ENCODE data around the gene CCR1.

The CCR1 gene

DNA sequence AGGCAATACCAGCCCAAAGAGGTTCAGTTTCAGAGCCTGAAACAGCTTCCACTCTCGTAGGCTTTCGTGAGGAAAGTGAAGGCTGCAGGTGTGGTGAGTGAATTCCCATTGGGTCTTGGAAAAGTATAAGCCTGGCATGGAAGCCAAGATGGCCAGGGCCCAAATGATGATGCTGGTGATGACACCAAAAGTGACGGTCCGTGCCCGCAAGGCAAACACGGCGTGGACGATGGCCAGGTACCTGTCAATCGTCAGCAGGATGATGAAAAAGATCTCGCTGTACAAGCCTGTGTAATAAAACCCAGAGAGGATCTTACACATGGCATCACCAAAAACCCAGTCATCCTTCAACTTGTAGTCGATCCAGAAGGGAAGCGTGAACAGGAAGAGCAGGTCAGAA is 4.4 kb downstream of the CCR1 start:
- DNase-seq (ENCODE audit: insufficient read length, low spot score) (no peak), FAIRE-seq (no peak)
- no peak for TF ChIP-seq POLR2A (IDR thresholded peaks at IDR 0.05; ENCODE audit: low read depth, low read length)

DNA sequence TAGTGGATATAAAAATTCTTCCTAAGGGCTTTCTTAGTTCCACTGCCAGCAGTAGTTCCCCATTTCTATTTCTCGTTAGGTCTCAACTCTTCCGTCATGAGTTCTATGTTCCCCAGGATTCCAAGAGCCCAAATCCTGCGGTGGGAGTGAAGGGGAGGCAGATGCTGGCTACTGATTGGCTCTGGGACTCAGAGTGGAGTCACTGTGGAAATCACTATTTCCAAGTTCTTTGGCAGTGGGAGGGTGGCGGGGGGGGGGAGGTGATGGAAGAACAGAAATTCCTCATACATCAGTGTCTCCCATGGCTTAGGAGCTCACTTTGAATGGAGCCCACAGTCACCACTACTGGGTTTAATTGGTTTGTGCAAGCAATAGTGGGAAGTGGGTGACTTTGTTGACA is 5.6 kb downstream of the CCR1 start:
- FAIRE-seq = no peak
- TF ChIP-seq POLR2A (IDR thresholded peaks at IDR 0.05; ENCODE audit: low read depth, low read length) = no peak
- no peak for DNase-seq (ENCODE audit: insufficient read length, low spot score)

DNA sequence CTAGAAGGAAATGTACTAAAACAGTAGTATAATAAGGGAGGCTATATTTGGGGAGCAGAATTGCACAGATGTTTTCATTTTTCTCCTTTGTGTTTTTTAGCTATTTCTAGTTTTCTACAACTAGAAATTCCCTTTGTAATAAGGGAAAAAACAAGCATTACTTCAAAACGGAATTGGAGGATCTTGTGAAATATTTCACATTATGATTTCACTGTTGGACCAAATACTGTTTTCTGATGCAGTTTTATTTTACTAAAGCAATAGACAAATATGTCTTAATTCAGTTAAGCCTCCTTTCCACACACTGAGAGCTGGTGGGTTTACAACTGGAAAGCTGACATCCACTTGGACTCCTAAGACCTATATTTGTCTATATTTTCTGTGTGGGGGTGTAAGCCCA is 7.3 kb downstream of the CCR1 start:
- DNase-seq (ENCODE audit: insufficient read length, low spot score) (no peak), FAIRE-seq (no peak)
- TF ChIP-seq POLR2A (IDR thresholded peaks at IDR 0.05; ENCODE audit: low read depth, low read length) = no peak

DNA sequence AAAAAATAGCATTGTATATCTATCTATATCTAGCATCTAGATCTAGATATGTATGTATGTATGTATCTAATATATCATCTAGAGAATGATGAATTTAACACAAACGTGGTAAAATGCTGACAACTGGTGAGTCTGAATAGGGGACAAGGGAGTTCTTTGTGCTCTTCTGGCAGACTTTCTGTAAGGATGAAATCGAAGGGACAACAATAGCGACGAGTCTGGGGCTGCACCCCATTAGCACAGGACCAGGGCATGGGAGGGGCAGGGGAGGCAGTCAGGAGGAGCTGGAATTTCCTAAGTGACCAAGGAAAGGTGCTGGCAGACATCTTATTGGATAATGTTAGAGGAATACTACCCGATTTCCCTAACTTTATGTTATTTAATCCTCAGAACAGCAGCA is 7.9 kb downstream of the CCR1 start:
- DNase-seq (ENCODE audit: insufficient read length, low spot score) (no peak), FAIRE-seq (no peak)
- no peak for TF ChIP-seq POLR2A (IDR thresholded peaks at IDR 0.05; ENCODE audit: low read depth, low read length)

DNA sequence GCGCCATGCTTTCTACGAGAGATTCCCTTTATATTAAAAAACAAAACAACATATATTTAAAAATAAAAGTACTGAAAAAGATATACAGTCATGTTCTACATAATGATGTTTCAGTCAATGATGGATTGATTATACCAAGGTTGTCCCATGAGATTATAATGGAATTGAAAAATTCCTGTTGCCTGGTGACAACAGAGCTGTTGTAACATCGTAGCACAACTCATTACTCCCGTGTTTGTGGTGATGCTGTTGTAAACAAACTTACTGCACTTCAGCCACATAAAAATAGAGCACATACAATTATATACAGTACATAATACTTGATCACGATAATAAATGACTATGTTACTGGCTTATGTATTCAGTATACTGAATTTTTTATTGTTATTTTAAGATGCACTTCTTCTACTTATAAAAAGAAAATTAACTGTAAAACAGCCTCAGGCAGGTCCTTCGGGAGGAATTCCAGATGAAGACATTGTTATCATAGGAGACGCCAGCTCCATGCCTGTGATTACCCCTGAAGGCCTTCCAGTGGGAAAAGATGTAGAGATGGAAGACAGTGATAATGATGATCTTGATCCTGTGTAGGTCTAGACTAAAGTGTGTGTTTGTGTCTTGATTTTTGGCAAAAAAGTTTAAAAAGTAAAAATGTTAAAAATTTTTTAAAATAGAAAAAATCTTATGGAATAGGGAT is 11.7 kb downstream of the CCR1 start:
- DNase-seq (ENCODE audit: insufficient read length, low spot score) (no peak), FAIRE-seq (no peak)
- no peak for TF ChIP-seq POLR2A (IDR thresholded peaks at IDR 0.05; ENCODE audit: low read depth, low read length)

DNA sequence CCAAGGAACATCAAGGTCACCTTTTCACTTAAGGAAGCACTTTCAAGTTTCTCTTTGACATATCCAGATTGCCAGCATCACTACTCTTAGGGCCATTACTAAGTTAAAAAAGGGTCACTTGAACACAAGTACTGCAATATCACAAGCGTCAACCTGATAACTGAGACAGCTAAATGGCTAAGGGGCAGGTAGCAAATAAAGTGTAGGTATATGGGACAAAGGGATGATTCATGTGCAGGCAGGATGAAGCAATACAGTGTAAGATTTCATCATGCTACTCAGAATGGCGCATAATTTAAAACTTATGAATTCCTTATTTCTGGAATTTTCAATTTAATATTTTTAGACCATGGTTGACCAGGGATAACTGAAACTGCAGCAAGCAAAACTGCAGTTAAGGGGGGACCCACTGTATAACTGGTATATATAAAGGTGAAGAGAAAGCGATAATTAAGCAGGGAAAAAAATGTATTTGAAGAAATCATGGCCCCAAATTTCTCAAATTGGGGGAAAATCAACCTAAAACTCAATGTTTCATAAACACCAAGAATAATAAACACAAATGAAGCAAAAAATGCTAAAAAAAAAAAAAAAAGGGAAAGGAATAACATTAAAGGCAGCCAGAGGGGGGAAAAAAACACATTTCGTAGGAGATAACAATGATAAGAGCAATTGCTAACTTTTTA is 13.1 kb downstream of the CCR1 start:
- DNase-seq (ENCODE audit: insufficient read length, low spot score) = no peak
- no peak for TF ChIP-seq POLR2A (IDR thresholded peaks at IDR 0.05; ENCODE audit: low read depth, low read length)
- no peak for FAIRE-seq

DNA sequence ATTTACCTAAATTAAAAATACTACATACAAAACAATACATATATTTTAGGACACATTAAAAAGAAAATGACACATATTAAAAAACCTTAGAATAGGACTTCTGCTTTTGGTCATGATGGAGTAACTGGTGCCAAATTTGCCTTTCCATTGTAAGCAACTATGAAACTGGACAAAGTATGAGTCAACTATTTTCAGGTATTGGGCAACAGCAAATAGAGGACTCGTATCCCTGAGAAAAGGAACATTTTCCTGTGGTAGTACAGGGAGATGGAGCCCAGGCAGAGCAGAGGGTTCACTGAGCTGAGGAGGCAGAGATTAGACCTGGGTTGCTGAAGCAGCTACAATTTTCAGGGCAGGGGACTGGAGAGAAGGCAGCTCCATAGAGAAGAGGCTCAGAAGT is 14.7 kb downstream of the CCR1 start:
- DNase-seq (ENCODE audit: insufficient read length, low spot score) (no peak), FAIRE-seq (no peak)
- no peak for TF ChIP-seq POLR2A (IDR thresholded peaks at IDR 0.05; ENCODE audit: low read depth, low read length)

DNA sequence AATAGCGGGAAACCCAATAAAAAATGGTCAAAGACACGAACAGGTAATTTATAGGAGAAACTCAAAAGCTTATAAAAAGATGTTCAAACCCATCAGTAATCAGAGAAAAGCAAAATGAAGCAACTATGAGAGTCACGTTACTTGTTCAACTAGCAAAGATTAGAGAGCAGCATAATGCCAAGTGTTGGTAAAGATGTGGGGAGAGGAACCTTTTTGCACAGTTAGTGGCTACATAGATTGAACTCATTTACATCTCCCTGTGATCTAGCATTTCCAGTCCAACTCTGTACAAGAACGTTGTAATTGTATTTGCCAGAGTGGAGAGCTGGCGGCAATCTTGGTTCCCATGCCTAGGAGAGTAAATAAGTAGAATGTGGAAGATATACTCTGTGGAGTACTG is 15.2 kb downstream of the CCR1 start:
- no peak for TF ChIP-seq POLR2A (IDR thresholded peaks at IDR 0.05; ENCODE audit: low read depth, low read length)
- DNase-seq (ENCODE audit: insufficient read length, low spot score) (no peak), FAIRE-seq (no peak)

DNA sequence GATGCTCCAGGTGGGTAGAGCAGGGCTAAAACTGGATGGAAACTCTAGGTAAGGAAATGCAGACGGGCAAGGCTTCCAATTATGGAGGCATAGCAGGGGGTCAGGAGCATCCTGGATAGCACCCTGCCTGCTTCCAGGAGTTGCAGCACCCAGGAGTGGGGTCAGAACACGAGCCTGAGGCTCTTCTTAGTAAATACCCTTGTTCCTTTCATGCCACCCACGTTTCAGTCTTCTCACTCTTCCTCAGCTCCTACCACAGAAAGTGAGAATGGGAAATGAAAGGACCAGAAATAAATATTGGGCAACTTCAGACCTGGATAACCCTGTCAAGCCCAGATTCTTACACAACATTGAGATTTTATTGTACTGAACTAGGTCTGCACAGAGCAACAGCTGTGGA is 16.4 kb downstream of the CCR1 start:
- no peak for TF ChIP-seq POLR2A (IDR thresholded peaks at IDR 0.05; ENCODE audit: low read depth, low read length)
- no peak for DNase-seq (ENCODE audit: insufficient read length, low spot score)
- FAIRE-seq = no peak

DNA sequence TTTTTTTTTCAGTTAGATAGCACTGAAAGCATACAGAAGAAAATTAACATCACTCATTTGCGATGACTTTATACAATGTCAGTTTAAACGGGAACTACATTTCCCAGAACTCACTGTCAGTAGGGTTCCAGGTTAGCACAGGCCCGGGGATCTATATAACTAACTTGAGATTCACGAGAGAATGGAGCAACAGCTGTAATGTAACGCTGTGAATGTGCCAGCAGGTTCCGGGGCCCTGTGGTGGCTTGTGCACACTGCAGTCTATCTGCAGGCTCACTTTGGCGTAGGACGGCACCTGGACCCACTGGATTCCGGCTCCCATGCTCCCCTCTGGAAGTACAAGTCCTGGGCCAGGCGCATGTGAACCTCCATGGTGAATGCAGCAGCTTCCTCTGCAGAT is 19.4 kb downstream of the CCR1 start:
- FAIRE-seq (no peak), DNase-seq (ENCODE audit: insufficient read length, low spot score) (no peak)
- TF ChIP-seq POLR2A (IDR thresholded peaks at IDR 0.05; ENCODE audit: low read depth, low read length) = no peak

DNA sequence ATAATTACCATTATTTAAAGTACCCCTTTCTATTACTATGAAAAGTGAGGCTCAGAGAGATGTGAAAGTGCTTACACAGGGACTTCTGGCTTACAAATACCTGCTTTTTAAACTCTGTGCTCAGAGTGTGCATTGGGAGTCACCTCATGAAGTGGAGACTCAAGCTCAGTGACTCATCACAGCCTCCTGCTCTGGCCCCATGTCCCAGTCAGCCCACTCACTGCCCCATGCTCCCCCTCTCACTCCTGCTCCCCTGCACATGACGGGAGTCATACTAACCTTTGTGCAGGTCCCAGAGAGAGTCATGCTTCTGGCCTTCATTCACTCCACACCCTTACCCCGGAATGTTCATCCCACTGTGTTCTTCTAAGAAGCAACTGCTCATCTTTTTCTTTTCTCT is 20.2 kb downstream of the CCR1 start:
- DNase-seq (ENCODE audit: insufficient read length, low spot score) = no peak
- TF ChIP-seq POLR2A (IDR thresholded peaks at IDR 0.05; ENCODE audit: low read depth, low read length) = no peak
- no peak for FAIRE-seq

DNA sequence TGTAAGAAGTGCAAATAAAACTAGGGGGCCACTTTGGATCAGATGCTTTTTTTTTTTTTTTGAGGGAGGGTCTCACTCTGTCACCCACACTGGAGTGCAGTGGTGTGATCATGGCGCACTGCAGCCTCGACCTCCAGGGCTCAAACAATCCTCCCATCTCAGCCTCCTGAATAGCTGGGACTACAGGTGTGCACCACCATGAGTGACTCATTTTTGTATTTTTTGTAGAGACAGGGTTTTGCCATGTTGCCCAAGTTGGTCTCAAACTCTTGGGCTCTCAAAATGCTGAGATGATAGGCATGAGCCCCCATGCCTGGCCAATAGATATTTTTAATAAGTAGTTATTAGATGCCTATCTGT is 20.8 kb downstream of the CCR1 start:
- no peak for TF ChIP-seq POLR2A (IDR thresholded peaks at IDR 0.05; ENCODE audit: low read depth, low read length)
- no peak for FAIRE-seq
- no peak for DNase-seq (ENCODE audit: insufficient read length, low spot score)

DNA sequence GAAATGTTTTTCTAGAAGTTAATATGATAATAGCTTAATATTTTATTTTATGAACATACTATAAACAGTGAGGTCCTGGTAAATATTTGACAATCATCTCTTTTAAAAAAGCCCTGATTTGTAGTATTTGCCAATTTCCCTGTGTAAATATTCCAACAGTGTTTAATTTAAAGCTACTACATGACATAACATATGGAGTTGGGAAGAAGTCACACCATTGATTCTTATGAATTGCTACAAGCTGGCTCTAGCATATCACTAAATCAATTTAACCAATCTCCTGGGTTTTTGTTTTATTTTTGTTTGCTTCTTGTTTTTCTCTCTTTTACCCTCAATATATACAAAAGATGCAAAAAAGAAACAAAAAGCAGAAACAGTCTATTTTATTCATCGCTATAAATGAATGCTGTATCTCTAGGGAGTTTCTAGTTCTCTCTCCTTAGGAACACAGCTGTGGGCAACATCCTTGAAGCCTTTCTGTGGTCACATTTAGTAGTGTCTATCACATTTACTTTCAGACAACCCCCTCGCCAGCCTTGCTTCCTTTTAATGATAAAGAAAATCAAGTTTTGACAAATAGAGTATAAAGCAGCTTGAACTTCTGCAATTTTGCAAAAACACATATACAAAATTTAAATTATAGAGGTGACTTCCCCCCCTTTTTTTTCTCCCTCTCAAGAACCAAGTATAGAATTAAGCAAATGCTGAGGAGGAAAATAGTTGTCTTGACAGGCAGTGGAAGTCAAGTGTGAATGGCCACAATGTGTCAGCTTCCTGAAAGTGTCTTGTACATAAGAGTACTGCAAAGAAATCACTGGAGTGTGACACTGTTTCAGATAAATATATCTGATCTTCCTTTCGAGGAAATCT is 21.4 kb downstream of the CCR1 start:
- DNase-seq (ENCODE audit: insufficient read length, low spot score) = no peak
- no peak for TF ChIP-seq POLR2A (IDR thresholded peaks at IDR 0.05; ENCODE audit: low read depth, low read length)
- no peak for FAIRE-seq

DNA sequence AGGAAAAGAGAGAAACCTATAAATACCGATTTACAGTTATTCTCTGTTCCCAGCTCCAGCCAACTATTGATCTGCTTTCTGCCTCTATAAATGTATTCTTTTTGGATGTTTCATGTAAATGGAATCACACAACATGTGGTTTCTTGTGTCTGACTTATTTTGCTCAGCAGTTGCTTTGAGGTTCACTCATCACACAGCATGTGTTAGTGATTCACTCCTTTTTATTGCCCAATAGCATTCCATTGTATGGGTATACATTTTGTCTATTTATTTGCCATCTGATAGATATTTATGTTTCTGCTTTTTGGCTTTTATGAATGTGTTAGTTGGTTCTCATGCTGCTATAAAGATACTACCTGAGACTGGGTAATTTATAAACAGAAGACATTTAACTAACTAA is 23.6 kb downstream of the CCR1 start:
- FAIRE-seq (no peak), DNase-seq (ENCODE audit: insufficient read length, low spot score) (no peak)
- no peak for TF ChIP-seq POLR2A (IDR thresholded peaks at IDR 0.05; ENCODE audit: low read depth, low read length)

DNA sequence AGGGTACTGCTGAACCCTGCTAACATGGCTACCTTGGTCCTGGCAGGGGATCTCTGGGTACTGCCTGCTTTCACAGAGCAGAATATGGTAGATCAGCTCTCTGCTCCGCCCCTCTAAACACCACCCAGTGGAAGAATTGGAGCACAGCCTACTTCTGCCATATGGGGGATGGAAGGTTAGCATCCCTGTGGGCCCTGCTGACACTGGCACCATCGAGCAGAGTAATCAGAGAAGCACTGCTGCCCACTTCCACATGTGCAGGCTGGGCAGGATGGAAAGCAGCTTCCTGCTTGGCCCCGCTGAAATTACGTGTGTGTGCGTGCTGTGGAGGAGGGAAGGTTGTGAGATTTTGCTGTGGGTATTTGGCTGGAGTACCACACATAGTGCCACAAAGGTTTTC is 24.8 kb downstream of the CCR1 start:
- no peak for TF ChIP-seq POLR2A (IDR thresholded peaks at IDR 0.05; ENCODE audit: low read depth, low read length)
- DNase-seq (ENCODE audit: insufficient read length, low spot score) (no peak), FAIRE-seq (no peak)
